HG03060 (cell line): ENCODE results near the gene CADPS.

Experiments used
- ATAC-seq: cut with Tn5 transposase; IDR thresholded peaks from one replicate; pipeline ENCODE4 v1.9.1; 2021; ENCODE audit warnings: low read depth, moderate number of reproducible peaks; ENCODE audit not compliant: unreplicated experiment

CADPS gene

GRCh38 chr3:62655056-62655690 lies 220.0 kb downstream of the CADPS start:
- no peak for ATAC-seq

GRCh38 chr3:62653796-62654195 lies 221.4 kb downstream of the CADPS start:
- no peak for ATAC-seq

DNA sequence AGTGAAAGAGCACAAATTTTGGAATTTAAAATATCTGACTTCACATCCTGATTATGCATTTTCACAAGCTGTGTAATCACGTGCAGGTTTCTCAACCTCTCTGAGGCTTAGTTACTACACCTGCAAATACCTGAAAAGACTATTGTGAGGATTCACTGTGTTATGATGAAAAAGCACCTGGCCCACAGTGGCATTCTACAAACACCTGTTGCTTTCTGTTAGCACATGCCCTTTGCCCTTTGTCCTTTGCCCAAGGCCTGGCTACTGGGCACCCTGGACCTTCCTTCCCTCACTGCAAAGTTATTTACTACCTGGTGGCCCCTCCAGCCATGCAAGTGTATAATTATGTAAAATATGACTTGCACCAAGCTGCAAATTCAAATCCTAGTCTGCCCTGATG lies 227.5 kb downstream of the CADPS start:
- no peak for ATAC-seq

- ATAC-seq = no peak
These were observed 230.7 kb downstream of the CADPS start for GRCh38 chr3:62644493-62644892.

DNA sequence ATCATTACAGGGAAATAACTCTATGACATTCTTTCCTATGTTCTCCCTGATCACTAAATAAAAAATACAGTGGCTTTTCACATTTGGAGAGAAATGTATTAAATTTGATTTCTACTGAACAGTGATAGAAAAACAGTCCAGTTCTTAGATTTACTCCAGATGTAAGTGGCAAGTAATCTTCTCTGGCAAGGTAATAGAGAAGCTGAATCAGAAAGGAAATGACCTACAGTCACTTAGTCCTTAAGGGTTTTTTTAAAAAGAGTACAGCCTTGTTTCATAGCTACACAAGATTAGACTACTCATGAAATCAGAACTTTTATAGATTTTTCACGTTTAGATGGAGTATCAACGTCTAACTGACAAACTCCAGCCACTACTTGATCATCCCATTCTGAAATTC lies 236.9 kb downstream of the CADPS start:
- ATAC-seq = no peak

- no peak for ATAC-seq
These were observed 238.9 kb downstream of the CADPS start for GRCh38 chr3:62636235-62636826.

GRCh38 chr3:62632510-62633294 lies 242.5 kb downstream of the CADPS start:
- ATAC-seq = no peak

GRCh38 chr3:62631488-62631887 lies 243.7 kb downstream of the CADPS start:
- ATAC-seq = no peak

DNA sequence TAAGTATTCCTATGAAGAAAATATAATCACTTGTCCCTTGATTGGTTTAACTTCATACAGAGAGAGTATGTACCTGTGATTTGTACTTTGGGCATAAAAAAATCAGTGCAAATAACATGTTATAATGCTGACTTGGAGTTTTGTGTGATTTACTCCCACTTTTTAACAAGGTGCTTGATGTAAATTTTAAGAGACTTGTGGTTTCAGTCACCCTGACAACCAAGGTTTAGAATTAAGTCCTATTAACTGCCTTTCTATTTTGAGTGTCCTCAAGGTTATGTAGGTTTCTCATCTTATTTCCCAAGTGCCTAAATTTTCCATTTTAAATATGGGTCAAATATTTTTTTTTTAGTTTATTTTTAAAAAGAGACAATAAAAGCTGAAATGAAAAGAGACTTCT lies 244.6 kb downstream of the CADPS start:
- ATAC-seq = no peak

DNA sequence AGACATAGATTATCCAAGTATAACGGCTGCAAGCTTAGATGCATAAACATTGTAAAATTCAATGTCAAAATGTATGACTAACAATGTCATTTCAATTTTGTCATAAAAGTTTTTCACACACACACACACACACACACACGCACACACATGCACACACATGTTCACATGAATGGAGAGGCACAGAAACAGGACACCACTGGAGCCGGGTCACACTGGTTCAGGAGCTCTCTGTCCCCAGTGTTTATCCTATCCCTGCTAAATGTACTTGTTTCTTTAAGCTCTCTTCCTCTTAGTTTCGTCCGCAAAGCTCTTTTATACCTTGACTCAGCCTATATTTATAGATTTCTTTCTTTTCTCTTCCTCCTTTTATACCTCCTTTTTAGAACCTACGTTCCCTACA lies 249.9 kb downstream of the CADPS start:
- no peak for ATAC-seq

DNA sequence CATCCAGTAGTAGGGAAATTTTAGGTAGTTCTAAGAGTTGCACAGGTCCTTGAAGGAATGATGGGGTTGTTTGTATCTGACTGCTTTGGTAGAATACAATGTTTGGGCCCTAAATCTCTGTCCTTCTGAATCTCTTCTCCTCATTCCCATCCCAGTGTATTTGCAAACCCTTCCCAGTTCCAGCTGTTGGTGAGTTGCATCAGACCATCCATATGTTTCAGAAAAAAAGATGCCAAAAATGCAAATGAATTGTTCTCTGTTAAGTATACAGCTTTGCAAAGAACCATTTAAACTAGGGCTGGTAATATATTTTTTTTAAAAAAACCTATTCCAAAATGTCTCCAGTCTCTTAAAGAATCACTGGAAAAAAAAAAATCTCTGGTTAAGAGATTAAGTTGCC lies 251.0 kb downstream of the CADPS start:
- no peak for ATAC-seq

GRCh38 chr3:62622553-62623174 lies 252.6 kb downstream of the CADPS start:
- no peak for ATAC-seq

- ATAC-seq = no peak
These were observed 253.3 kb downstream of the CADPS start for GRCh38 chr3:62621925-62622324.

DNA sequence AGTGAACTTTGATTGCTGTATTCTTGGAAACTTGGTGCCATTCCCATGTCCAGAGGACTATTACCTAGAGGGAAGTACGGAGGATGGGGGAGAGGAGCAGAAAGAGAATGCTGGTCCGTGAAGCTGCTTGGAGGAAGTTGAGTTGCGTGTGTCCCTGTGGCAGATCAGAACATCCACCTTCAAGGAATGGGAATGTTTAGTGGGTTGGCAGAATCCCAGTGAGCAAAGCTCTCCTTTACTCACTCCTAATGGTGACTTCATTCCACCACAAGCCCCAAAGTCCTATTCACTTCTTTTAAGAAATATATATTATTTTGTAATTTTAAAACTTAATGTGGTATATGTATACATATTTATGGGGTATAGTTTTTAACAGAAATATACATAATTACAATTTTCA lies 254.0 kb downstream of the CADPS start:
- no peak for ATAC-seq

DNA sequence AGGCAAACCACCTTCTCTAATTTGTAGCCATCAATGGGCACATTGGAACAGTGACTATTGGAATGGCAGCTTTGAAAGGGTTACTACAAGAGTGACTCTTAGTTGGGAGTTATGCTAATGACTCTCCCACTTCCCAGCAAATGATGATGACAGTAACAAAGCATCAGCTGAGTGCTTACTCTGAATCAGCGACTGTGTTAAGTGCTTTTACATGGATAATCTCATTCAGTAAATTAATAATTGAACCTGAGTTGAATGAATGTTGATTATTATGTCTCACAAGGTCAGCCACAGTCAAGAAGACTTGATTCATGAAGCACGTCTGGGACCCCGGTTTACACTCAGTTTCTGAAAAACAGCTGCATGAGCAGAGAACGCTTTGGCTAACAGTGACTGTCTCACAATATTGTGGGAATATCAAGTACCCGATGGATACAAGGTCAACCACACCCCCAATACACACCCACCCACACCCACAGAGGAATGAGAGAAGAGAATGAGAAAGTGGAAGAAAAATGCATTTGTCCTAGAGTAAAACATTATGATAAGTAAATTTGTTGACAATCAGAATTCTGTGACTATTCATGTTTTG lies 259.9 kb downstream of the CADPS start:
- ATAC-seq = no peak

GRCh38 chr3:62614527-62614926 lies 260.7 kb downstream of the CADPS start:
- no peak for ATAC-seq

DNA sequence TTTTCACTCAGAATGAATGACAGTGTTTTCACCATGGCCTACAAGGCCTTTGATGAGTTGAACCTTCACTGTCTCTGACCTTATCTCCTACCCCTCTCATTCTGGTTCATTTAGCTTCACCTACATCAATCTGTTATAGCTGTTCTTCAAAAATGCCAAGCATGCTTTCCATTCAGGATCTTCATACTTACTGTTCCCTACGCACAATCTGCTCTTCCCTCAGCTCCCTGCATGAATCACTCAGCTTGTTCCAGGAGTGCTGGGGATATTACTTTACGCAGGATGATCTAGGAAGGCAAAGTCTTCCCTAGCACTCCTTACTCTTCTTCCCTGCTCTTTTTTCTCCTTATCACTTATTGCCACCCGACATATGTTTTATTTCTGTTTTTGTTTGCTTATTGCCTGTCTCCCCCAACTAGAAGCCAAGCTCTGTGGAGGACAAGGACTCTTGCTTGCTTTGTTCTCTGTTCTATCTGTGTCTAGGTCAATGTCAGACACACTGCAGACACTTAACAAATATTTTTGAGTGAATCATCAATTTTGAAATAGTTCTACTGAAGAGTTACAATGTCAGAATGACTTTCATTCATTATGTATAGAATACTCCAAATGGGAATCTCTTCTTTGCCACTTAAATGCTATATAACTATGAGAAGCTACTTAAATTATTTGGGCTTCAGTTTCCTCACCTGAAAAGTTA lies 263.5 kb downstream of the CADPS start:
- ATAC-seq = no peak

- ATAC-seq = no peak
These were observed 267.8 kb downstream of the CADPS start for GRCh38 chr3:62607287-62608029.

DNA sequence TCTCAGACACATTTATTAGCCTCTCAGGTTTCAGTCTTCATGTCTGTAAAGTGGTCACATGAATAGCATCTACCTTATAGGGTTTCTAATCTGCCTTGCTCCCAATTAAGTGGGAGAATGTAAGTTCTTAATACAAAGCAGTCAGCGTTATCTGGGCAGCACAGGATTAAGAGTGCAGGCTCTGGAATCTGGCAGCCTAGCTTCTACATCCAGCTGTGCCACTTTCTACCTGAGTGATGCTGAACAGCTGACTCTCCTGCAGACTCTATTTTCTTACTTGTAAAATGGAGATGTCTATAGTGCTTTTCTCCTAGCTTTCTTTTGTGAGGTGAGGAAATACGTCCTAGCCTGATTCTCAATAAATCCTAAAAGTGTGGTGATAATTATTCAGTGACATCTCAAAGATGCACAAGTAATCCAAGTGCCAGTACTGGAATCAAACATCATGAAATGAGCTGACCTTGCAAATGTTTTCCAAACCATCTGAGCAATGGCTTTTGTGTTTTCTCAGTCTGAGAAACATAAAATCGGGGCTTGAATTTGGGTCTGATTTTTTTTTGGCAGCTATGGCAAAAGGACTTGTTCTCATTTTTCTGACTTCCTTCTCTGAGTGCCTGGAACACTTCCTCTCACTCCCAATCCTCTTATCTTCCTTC lies 269.7 kb downstream of the CADPS start:
- ATAC-seq = no peak
